ENCODE results near the gene FAM72A.

Gene FAM72A

DNA sequence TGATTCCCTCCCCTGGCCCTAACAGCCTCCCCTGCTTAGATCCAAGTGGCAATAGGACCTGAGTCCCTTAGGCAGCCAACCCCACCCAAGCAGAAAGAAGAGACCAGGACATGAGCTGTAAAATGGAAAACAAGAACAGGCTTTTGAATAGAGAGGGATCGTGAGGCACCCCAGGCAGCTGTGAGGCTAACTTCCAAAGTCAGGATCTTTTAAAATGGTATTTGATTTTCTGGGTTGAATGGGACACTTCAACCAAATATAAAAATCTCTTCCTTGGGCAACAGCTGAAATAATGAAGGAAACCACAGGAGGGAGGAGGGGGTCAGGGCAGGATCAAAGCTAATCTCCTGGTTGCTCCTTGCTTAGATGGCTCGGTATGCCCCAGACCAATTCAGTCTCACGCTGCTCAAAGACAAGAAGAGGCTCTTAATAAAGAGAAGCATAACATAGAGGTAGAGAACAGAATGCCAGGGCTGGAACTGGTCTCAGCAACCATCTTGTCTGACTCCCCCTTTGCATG, 56.8 kb downstream of the FAM72A start:
- DNase-seq: no peak

DNA sequence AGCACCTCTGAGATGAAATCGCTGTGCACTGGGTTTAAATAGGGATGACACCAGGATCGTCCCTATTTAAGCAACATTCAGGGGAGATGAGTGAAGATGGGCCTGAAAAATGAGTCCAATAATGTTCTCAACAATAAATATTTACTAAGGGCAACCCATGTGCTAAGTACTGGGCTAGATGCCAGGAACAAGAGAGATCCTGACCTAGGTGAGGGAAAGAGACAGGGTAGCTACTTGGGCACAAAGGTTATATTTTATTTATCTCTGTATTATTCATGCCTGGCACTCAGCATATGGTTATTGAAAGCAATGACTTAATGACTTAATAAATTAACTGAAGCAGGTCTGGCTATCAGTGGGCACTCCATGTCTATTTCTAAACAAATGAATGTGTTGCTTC, 58.0 kb downstream of the FAM72A start:
- DNase-seq: no peak

- DNase-seq: no peak
Observed at GRCh38 chr1:206143537-206144172, 59.0 kb downstream of the FAM72A start.

DNA sequence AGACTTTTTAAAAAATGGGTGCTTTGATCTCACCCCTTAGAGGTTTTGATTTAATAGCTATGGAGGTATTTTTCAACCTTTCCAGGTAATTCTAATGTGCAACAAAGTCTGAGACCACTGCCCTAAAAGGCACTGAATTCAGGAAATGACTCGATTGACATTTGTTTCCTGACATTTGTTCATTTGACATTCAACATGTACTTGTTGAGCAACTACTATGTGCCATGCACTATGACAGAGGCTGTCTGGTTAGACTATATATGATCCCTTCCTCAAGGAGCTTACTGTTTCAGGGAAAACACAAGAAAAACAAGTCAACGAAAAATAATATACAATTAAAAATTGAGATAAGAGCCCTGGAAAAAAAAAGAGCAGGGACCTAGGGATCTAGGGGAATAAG, 59.9 kb downstream of the FAM72A start:
- DNase-seq: no peak

DNA sequence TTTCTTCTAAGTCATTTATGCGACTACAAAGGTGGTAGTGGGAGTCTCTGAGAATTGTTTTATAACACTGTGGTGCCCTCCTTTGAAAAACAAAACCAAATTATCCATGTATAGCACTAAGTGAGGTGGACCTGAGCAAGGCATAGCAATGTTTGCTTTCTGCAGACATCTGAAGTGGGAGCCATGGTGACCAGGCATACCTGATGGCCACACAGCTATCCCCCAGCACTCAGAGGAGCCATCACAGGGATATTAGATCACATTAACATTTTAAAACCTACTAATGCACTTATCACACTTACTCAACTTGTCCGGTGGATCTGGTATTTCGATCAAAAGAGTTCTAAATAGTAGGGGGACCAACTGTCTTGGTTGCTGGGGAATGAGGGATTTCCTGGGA, 60.6 kb downstream of the FAM72A start:
- no peak for DNase-seq

DNA sequence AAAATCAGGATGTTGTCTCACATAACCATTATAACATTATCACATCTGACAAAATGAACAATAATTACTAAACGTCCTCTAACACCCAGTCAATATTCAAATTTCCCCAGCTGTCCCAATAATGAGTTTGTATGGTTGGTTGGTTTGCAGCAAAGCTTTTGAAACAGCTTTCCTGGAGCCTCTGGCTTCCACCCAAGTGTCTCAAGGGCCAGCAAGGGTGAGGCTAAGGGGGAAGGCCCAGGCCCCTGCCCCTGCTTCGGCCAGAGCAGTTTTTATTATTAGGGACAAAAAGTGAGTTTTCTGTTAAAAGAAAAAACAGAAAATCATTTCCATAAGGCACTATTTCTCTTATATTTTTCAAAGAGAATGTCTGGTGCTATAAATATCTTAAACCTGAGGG, 66.4 kb downstream of the FAM72A start:
- no peak for DNase-seq

Data from NCI-H446 (cell line).